LoVo (cell line): Measurements from ENCODE around the gene RBM39.
A peak's percentile ranks its signal among the peaks of the same experiment; 100 is the strongest.

Experiments
- DNase-seq: peaks from one replicate; pipeline ENCODE4 v3.0.0-alpha.2; 2016; ENCODE audit warnings: low spot score

Gene RBM39

GRCh38 chr20:35674921-35675320 is 67.1 kb downstream of the RBM39 start:
- DNase-seq = no peak

- no peak for DNase-seq
These were observed 68.2 kb downstream of the RBM39 start for GRCh38 chr20:35673884-35674283.

GRCh38 chr20:35669681-35670080 is 72.4 kb downstream of the RBM39 start:
- no peak for DNase-seq

- DNase-seq = no peak
These were observed 72.8 kb downstream of the RBM39 start for GRCh38 chr20:35669221-35669620.

GRCh38 chr20:35665949-35666288 is 76.1 kb downstream of the RBM39 start:
- DNase-seq = no peak

- peak; percentile 96 for DNase-seq
These were observed 77.4 kb downstream of the RBM39 start, which contains the start of the genes CPNE1 and RBM12 for GRCh38 chr20:35664466-35665206. Gene CPNE1 (minus strand): TSS chr20:35664900. CDS start chr20:35632923, 31,977 bp downstream. Gene RBM12 (minus strand): TSS chr20:35664900. CDS start chr20:35655322, 9,578 bp downstream.

- peak; percentile 29 for DNase-seq
These were observed 78.3 kb downstream of the RBM39 start for GRCh38 chr20:35663516-35664465.

GRCh38 chr20:35662551-35662950 is 79.5 kb downstream of the RBM39 start:
- DNase-seq = no peak

GRCh38 chr20:35661908-35662307 is 80.2 kb downstream of the RBM39 start:
- no peak for DNase-seq

- no peak for DNase-seq
These were observed 81.0 kb downstream of the RBM39 start for GRCh38 chr20:35661053-35661452.

GRCh38 chr20:35660122-35660937 is 81.7 kb downstream of the RBM39 start:
- no peak for DNase-seq

- no peak for DNase-seq
These were observed 84.8 kb downstream of the RBM39 start for GRCh38 chr20:35657271-35657670.

- DNase-seq = no peak
These were observed 87.6 kb downstream of the RBM39 start for GRCh38 chr20:35654415-35654814.

GRCh38 chr20:35653893-35654292 is 88.2 kb downstream of the RBM39 start:
- DNase-seq = no peak
